Psoas muscle (tissue), 8 donors: ENCODE measurements around the gene COPG1. TPM values are rescaled to one million over a fixed set of nuclear protein-coding genes. Genes with fewer than 3 reads are reported as not detected.

Experiments used
- ATAC-seq, 4 donors: fragments of 200-7000 bp; cut with Tn5 transposase; one replicate each; pipeline ENCODE4 v1.9.1; 2020; ENCODE audit warnings: moderate library complexity in 3 of 4, mild to moderate bottlenecking in 2 of 4
- DNase-seq, 2 donors: peaks; one replicate each; pipeline ENCODE4 v3.0.0-alpha.2; 2020
- H3K27ac ChIP-seq: fragments of 200-600 bp; one replicate; pipeline ENCODE4 v1.8.0; 2022
- H3K27me3 ChIP-seq, 3 donors: fragments of 200-600 bp in 1 of 3; one replicate each; pipeline versions ENCODE4 v1.6.1 to v1.8.0; 2013 to 2022; ENCODE audit warnings: low read length in 2 of 3, mild to moderate bottlenecking in 2 of 3, moderate library complexity in 1 of 3; ENCODE audit not compliant: insufficient read depth in 3 of 3
- H3K36me3 ChIP-seq, 2 donors: fragments of 200-600 bp in 1 of 2; one replicate each; pipeline versions ENCODE4 v1.6.1 to v1.8.0; 2013 to 2022; ENCODE audit warnings: low read depth in 1 of 2, mild to moderate bottlenecking in 1 of 2, moderate library complexity in 1 of 2; ENCODE audit not compliant: insufficient read depth in 1 of 2
- H3K4me1 ChIP-seq: fragments of 200-600 bp; one replicate; pipeline ENCODE4 v1.8.0; 2022
- H3K4me3 ChIP-seq: fragments of 200-600 bp; one replicate; pipeline ENCODE4 v1.8.0; 2022; ENCODE audit warnings: mild to moderate bottlenecking
- H3K9me3 ChIP-seq: fragments of 200-600 bp; one replicate; pipeline ENCODE4 v1.8.0; 2022
- WGBS, 3 donors: extraction: QIAGEN DNeasy Blood & Tissue Kit; methylation state at CpG; one replicate each; pipeline versions ENCODE4 v1.1.6 to v1.1.7; 2013; 5-methylcytosine and 5-hydroxymethylcytosine counted together
- intact Hi-C, 2 donors: fragments of 100-400 bp; cut with DNase I; formaldehyde crosslinking; loops; one replicate each; pipeline versions ENCODE4 v1.11.0 to v1.14.2; 2022
- polyA plus RNA-seq, 3 donors: library from polyadenylated mRNA; stranded (reverse); fragments of 200-250 nt; gene quantifications; one replicate each; pipeline ENCODE4 v1.2.3, GENCODE V29; 2013
- total RNA-seq, 4 donors: library from RNA; stranded (reverse); fragmentation: NEBNext Ultra II Directional in 2 of 4; extraction: Animal tissue kit (Norgen Biotek cat#: 25700) in 2 of 4; gene quantifications; one replicate each; pipeline versions ENCODE4 v1.2.1 to v1.2.4, GENCODE V29; 2021 to 2023
- TF ChIP-seq, protein P1 (sequence below): fragments of 200-600 bp; IDR thresholded peaks from one replicate; pipeline ENCODE4 v1.8.0; 2022; ENCODE audit warnings: antibody characterized with exemption
- donor health status: healthy with polysubstance abuse.
- donor health status: DM: no; HTN: no; CAD: no; lungs with moderate emphysema.
- donor health status: Bipolar disorder and iron deficiency.
- donor health status: healthy.
- donor health status: DM: yes; HTN: yes; CAD: no.
- donor health status: DM: no; HTN: no; CAD: no.
- donor health status: DM: no; HTN: no; CAD: no.
- donor health status: DM: yes; HTN: yes; CAD: no.

Gene COPG1
- total and polyA plus RNA-seq, 7 donors, result 58.4 to 96.1 (median 66.9) TPM

DNA sequence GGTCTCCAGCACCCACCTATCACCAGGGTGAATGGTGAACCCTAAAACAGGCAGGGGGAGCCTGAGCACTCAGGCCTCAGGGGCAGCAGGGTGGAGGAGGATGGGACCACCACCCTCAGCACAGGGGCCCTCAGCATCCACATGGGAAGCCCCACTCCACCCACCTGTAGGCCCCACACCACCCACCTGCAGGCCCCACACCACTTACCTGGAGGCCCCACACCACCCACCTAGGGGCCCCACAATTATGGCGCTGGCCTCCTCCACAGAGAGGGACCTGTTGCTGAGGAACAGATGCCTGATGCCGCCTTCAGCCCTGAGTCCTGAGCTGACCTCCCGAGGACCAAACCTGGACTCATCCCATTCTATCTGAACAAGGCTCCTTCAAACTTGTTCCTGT is 76.0 kb downstream of the COPG1 start:
- ATAC-seq, result no peak
- Histone ChIP-seq H3K4me1 (no peaks in the 10 kb centered on the region), H3K36me3 (no peaks in the 10 kb centered on the region), H3K9me3 (no peaks in the 10 kb centered on the region), H3K4me3 (no peak overlapping the region), H3K27ac (no peak overlapping the region), H3K27me3 (no peaks in the 10 kb centered on the region)
- intact Hi-C loops, result no loop called here
- TF ChIP-seq, protein P1, sequence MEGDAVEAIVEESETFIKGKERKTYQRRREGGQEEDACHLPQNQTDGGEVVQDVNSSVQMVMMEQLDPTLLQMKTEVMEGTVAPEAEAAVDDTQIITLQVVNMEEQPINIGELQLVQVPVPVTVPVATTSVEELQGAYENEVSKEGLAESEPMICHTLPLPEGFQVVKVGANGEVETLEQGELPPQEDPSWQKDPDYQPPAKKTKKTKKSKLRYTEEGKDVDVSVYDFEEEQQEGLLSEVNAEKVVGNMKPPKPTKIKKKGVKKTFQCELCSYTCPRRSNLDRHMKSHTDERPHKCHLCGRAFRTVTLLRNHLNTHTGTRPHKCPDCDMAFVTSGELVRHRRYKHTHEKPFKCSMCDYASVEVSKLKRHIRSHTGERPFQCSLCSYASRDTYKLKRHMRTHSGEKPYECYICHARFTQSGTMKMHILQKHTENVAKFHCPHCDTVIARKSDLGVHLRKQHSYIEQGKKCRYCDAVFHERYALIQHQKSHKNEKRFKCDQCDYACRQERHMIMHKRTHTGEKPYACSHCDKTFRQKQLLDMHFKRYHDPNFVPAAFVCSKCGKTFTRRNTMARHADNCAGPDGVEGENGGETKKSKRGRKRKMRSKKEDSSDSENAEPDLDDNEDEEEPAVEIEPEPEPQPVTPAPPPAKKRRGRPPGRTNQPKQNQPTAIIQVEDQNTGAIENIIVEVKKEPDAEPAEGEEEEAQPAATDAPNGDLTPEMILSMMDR, result no peak
- peak in 1 of 2 donors; percentile 27 for DNase-seq
- WGBS, 3 donors, result 86 to 99% (median 96%) methylated on average over 3 of the region's 3 CpGs

DNA sequence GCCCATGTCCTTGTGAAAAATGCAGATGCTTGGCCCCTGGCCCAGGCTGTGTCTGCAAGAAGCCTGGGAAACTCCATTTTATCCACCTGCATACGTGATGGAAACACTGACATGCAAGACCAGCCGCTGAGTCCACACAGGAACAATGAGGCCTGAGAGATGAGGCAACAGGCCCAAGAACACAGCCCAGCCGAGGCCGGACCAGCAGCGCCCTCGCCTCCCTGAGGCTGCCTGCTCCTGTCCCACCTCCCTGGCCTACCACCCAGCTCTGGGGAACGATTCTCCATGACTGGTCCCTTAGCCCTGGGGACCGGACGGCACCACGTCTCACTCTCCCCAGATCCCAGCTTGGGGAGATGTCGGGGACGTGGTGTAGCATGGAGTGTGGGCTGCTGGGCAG is 76.7 kb downstream of the COPG1 start:
- Histone ChIP-seq H3K27me3 (no peaks in the 10 kb centered on the region), H3K4me3 (no peak overlapping the region), H3K27ac (no peak overlapping the region), H3K4me1 (no peaks in the 10 kb centered on the region), H3K36me3 (no peaks in the 10 kb centered on the region), H3K9me3 (no peaks in the 10 kb centered on the region)
- intact Hi-C loops, result no loop called here
- TF ChIP-seq, protein P1, result no peak
- WGBS, 3 donors, result 87 to 89% (median 89%) methylated on average over 12 of the region's 12 CpGs
- ATAC-seq (no peak), DNase-seq (peak in 1 of 2 donors; percentile 28)

DNA sequence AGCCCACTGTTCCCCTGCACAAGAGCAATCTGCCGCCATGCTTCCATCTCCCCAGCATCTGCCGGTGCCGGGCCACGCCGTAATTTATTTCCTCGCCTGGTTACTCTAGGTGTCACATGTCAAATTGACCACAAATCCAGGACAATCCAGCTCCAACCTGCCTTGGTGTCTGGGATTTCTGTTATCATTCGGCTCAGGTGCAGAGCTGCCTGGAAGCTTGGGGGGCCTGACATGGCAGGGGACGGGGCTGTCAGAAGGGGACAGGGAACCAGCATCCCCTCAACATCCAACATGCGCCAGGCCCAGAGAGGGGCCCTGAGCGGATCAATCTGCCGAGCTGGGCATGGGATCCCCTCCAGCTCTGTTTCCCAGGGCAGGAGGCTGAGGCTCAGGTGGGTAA is 77.2 kb downstream of the COPG1 start:
- WGBS, 3 donors, result 78 to 82% (median 80%) methylated on average over 11 of the region's 11 CpGs
- Histone ChIP-seq H3K4me3 (no peak overlapping the region), H3K4me1 (no peaks in the 10 kb centered on the region), H3K36me3 (no peaks in the 10 kb centered on the region), H3K27me3 (no peaks in the 10 kb centered on the region), H3K9me3 (no peaks in the 10 kb centered on the region), H3K27ac (no peak overlapping the region)
- DNase-seq (peak in 1 of 2 donors; percentile 30), ATAC-seq (no peak)
- intact Hi-C loops, result no loop called here
- TF ChIP-seq, protein P1, result no peak

Other genes starting within 250 kb of the COPG1 start
- gene EFCC1, start 248.3 kb upstream of the COPG1 start, total RNA-seq, result 1 to 10 TPM in 2 of 4 donors, under 1 TPM in 2; 0.38 to 1.5 (median 0.74) TPM
- under 1 TPM; 0.11 to 0.68 (median 0.26) TPM for gene EFCC1, start 248.3 kb upstream of the COPG1 start, polyA plus RNA-seq
- gene GP9, start 188.8 kb upstream of the COPG1 start, total RNA-seq, result not detected
- under 1 TPM; 0.04 to 0.21 (median 0.09) TPM for gene GP9, start 188.8 kb upstream of the COPG1 start, polyA plus RNA-seq
- 1 to 10 TPM; 1.6 to 5.1 (median 2.6) TPM for gene RAB43, start 127.8 kb upstream of the COPG1 start, total RNA-seq
- gene RAB43, start 127.8 kb upstream of the COPG1 start, polyA plus RNA-seq, result 1 to 10 TPM in 2 of 3 donors, under 1 TPM in 1; 0.62 to 1.3 (median 1.2) TPM
- gene ISY1, start 88.5 kb upstream of the COPG1 start, total RNA-seq, result 10 to 100 TPM; 25.9 to 39.3 (median 31.7) TPM
- 10 to 100 TPM; 27.6 to 56.0 (median 42.8) TPM for gene ISY1, start 88.5 kb upstream of the COPG1 start, polyA plus RNA-seq
- 100 to 1,000 TPM; 754 to 850 (median 816) TPM for gene CNBP, start 65.7 kb upstream of the COPG1 start, total RNA-seq
- gene CNBP, start 65.7 kb upstream of the COPG1 start, polyA plus RNA-seq, result 100 to 1,000 TPM; 423 to 678 (median 575) TPM
- gene HMCES, start 29.3 kb downstream of the COPG1 start, total RNA-seq, result 10 to 100 TPM; 33.9 to 37.4 (median 37.0) TPM
- gene HMCES, start 29.3 kb downstream of the COPG1 start, polyA plus RNA-seq, result 10 to 100 TPM; 32.6 to 35.7 (median 34.5) TPM
- gene EFCAB12, start 179.0 kb downstream of the COPG1 start, total RNA-seq, result not detected
- under 1 TPM in 2 of 3 donors, not detected in 1; 0.04 to 0.30 TPM for gene EFCAB12, start 179.0 kb downstream of the COPG1 start, polyA plus RNA-seq
- 10 to 100 TPM; 16.0 to 23.1 (median 19.9) TPM for gene MBD4, start 190.3 kb downstream of the COPG1 start, total RNA-seq
- gene MBD4, start 190.3 kb downstream of the COPG1 start, polyA plus RNA-seq, result 10 to 100 TPM; 17.9 to 30.4 (median 18.1) TPM
- gene IFT122, start 190.6 kb downstream of the COPG1 start, total RNA-seq, result 1 to 10 TPM; 4.5 to 7.3 (median 5.7) TPM
- gene IFT122, start 190.6 kb downstream of the COPG1 start, polyA plus RNA-seq, result 1 to 10 TPM; 2.3 to 4.3 (median 3.2) TPM